LNCaP clone FGC (cell line): ENCODE measurements around the gene DNAAF1.
"Not testable (repeated sequence)": the region's sequence is repeated elsewhere in the genome, so short reads cannot be mapped to it uniquely, and the experiment has no call there.

Source experiments
- DNase-seq: peaks from one replicate; pipeline ENCODE4 v3.0.0-alpha.2; 2011; ENCODE audit warnings: low read depth
- H3K4me3 ChIP-seq: 2 replicates; pipeline ENCODE4 v1.5.1; 2011; ENCODE audit warnings: mild to moderate bottlenecking, low read depth, low read length, control low read depth
- CTCF ChIP-seq: IDR thresholded peaks from 2 replicates; pipeline ENCODE4 v1.5.1; 2012; ENCODE audit warnings: mild to moderate bottlenecking; ENCODE audit not compliant: control insufficient read depth, insufficient read depth; ENCODE audit errors: extremely low read depth

The DNAAF1 gene

GRCh38 chr16:84197466-84198128, 52.5 kb downstream of the DNAAF1 start:
- DNase-seq = no peak
- TF ChIP-seq CTCF = no peak
- H3K4me3 ChIP-seq = no peak overlapping the region

GRCh38 chr16:84198401-84198800, 53.3 kb downstream of the DNAAF1 start:
- TF ChIP-seq CTCF = no peak
- no peak overlapping the region for H3K4me3 ChIP-seq
- no peak for DNase-seq

GRCh38 chr16:84199097-84199496, 54.0 kb downstream of the DNAAF1 start:
- DNase-seq = no peak
- no peak overlapping the region for H3K4me3 ChIP-seq
- no peak for TF ChIP-seq CTCF

- TF ChIP-seq CTCF = no peak
- peak overlapping the region; percentile 29 for H3K4me3 ChIP-seq
- DNase-seq = peak; percentile 52
Observed at GRCh38 chr16:84199861-84200260, 54.8 kb downstream of the DNAAF1 start.

GRCh38 chr16:84204551-84204950, 59.4 kb downstream of the DNAAF1 start:
- not testable (repeated sequence) for DNase-seq, H3K4me3 ChIP-seq

- not testable (repeated sequence) for DNase-seq, H3K4me3 ChIP-seq
Observed at GRCh38 chr16:84205123-84205522, 60.0 kb downstream of the DNAAF1 start.

- DNase-seq = no peak
- no peak for TF ChIP-seq CTCF
- no peak overlapping the region for H3K4me3 ChIP-seq
Observed at GRCh38 chr16:84205976-84206691, 61.0 kb downstream of the DNAAF1 start.

- DNase-seq = no peak
- H3K4me3 ChIP-seq = no peak overlapping the region
- TF ChIP-seq CTCF = no peak
Observed at GRCh38 chr16:84207251-84207650, 62.1 kb downstream of the DNAAF1 start.
